ENCODE data around the gene FASTKD1.
A peak's percentile ranks its signal among the peaks of the same experiment; 100 is the strongest.

FASTKD1 gene

GRCh38 chr2:169512525-169512924 is 61.1 kb downstream of the FASTKD1 start:
- Histone ChIP-seq H3K36me3 (ENCODE audit: control insufficient read depth in 2 of 2, insufficient read depth in 1 of 2, low read length in 2 of 2) (no peaks in the 10 kb centered on the region), H3K4me1 (ENCODE audit: control insufficient read depth, insufficient read depth, low read length) (peaks cover 14% of the 10 kb centered on the region), H3K27ac (ENCODE audit: extremely low read depth, low read depth, low read length) (no peak overlapping the region), H3K4me3 (ENCODE audit: low read depth, low read length) (no peak overlapping the region), H3K9me3 (ENCODE audit: control insufficient read depth, insufficient read depth, low read depth, low read length) (no peaks in the 10 kb centered on the region)
- POLR2A ChIA-PET, result no interaction called here
- TF ChIP-seq PRDM6 (tag by site-specific recombination; IDR thresholded peaks at IDR 0.05) (peak; percentile 59), ZNF830 (tag by site-specific recombination; IDR thresholded peaks at IDR 0.05; ENCODE audit: low read depth) (no peak)
- CTCF ChIA-PET, result interaction anchor here (0.9 kb wide), 1 partner anchor 16 kb away, joined by 3 read pairs; no protein-coding TSS in a partner anchor

- H3K36me3 ChIP-seq (ENCODE audit: control insufficient read depth in 2 of 2, insufficient read depth in 1 of 2, low read length in 2 of 2), result no peaks in the 10 kb centered on the region
- CTCF ChIA-PET, result interaction anchor here (0.6 to 0.9 kb wide), 2 partner anchors 16 to 62 kb away, joined by 3 to 6 read pairs; no protein-coding TSS in a partner anchor
- H3K9me3 ChIP-seq (ENCODE audit: control insufficient read depth, insufficient read depth, low read depth, low read length), result no peaks in the 10 kb centered on the region
- POLR2A ChIA-PET, result no interaction called here
- no peak overlapping the region for H3K4me3 ChIP-seq (ENCODE audit: low read depth, low read length)
- peaks cover 14% of the 10 kb centered on the region for H3K4me1 ChIP-seq (ENCODE audit: control insufficient read depth, insufficient read depth, low read length)
- H3K27ac ChIP-seq (ENCODE audit: extremely low read depth, low read depth, low read length), result no peak overlapping the region
- TF ChIP-seq FEZF1 (tag by site-specific recombination; IDR thresholded peaks at IDR 0.05), result peak; percentile 56
- TF ChIP-seq OSR2 (tag by site-specific recombination; IDR thresholded peaks at IDR 0.05), result peak; percentile 22; the same call in 1 of the 2 replicates
- TF ChIP-seq ZNF843 (tag by site-specific recombination; IDR thresholded peaks at IDR 0.05), result peak; percentile 63; the same call in 1 of the 2 replicates
- TF ChIP-seq ZNF560 (tag by site-specific recombination; IDR thresholded peaks at IDR 0.05; ENCODE audit: borderline replicate concordance), result no peak
- TF ChIP-seq PRDM6 (tag by site-specific recombination; IDR thresholded peaks at IDR 0.05), result peak; percentile 59
- peak; percentile 47 for TF ChIP-seq ZNF629 (tag by site-specific recombination; IDR thresholded peaks at IDR 0.05)
- TF ChIP-seq ZXDB (tag by site-specific recombination; IDR thresholded peaks at IDR 0.05), result peak; percentile 34; the same call in 1 of the 2 replicates
- no peak for TF ChIP-seq ZNF350 (tag by site-specific recombination; IDR thresholded peaks at IDR 0.05)
- no peak for TF ChIP-seq ZNF510 (tag by site-specific recombination; IDR thresholded peaks at IDR 0.05; ENCODE audit: insufficient replicate concordance)
- TF ChIP-seq SP7 (tag by site-specific recombination; IDR thresholded peaks at IDR 0.05), result no peak
- TF ChIP-seq TCF7L2 (IDR thresholded peaks at IDR 0.05; ENCODE audit: borderline replicate concordance, low read depth, low read length), result peak; percentile 63; the same call in 1 of the 2 replicates
- no peak for TF ChIP-seq ZNF488 (tag by site-specific recombination; IDR thresholded peaks at IDR 0.05)
These were observed 61.8 kb downstream of the FASTKD1 start for GRCh38 chr2:169511818-169512217.

- ChIA-PET POLR2A (no interaction called here), CTCF (no interaction called here)
- Histone ChIP-seq H3K4me1 (ENCODE audit: control insufficient read depth, insufficient read depth, low read length) (peaks cover 14% of the 10 kb centered on the region), H3K9me3 (ENCODE audit: control insufficient read depth, insufficient read depth, low read depth, low read length) (no peaks in the 10 kb centered on the region), H3K4me3 (ENCODE audit: low read depth, low read length) (no peak overlapping the region), H3K36me3 (ENCODE audit: control insufficient read depth in 2 of 2, insufficient read depth in 1 of 2, low read length in 2 of 2) (no peaks in the 10 kb centered on the region), H3K27ac (ENCODE audit: extremely low read depth, low read depth, low read length) (no peak overlapping the region)
- TF ChIP-seq PRDM10 (tag by site-specific recombination; IDR thresholded peaks at IDR 0.05) (no peak), ZSCAN18 (tag by site-specific recombination; IDR thresholded peaks at IDR 0.05) (no peak), ZXDB (tag by site-specific recombination; IDR thresholded peaks at IDR 0.05) (no peak), PBX3 (CRISPR knock-in tag; IDR thresholded peaks at IDR 0.05) (no peak), ZNF121 (tag by site-specific recombination; IDR thresholded peaks at IDR 0.05) (no peak), ELK4 (IDR thresholded peaks at IDR 0.05; ENCODE audit: borderline replicate concordance, low read depth, low read length) (no peak), ZNF560 (tag by site-specific recombination; IDR thresholded peaks at IDR 0.05; ENCODE audit: borderline replicate concordance) (no peak)
These were observed 63.2 kb downstream of the FASTKD1 start for GRCh38 chr2:169510496-169510895.

All from HEK293 (cell line).